Left renal pelvis (tissue), 4 donors: ENCODE results near the gene CFAP57. TPM values are rescaled to one million over a fixed set of nuclear protein-coding genes. Genes with fewer than 3 reads are reported as not detected.

Source experiments
- DNase-seq, 4 donors: peaks; one replicate each; pipeline ENCODE4 v3.0.0-alpha.2; 2013; ENCODE audit warnings: low read depth in 4 of 4, low spot score in 3 of 4
- polyA plus RNA-seq, 4 donors: library from polyadenylated mRNA; unstranded; fragments of 120-200 nt; gene quantifications; one replicate each; pipeline ENCODE4 v1.2.1, GENCODE V29; 2013; ENCODE audit not compliant: insufficient read length in 4 of 4

The CFAP57 gene
- polyA plus RNA-seq, 4 donors, result 0.29 to 4.1 (median 3.9) TPM

- DNase-seq, result no peak
These were observed 121.0 kb downstream of the CFAP57 start for GRCh38 chr1:43293176-43293575.

GRCh38 chr1:43293896-43294760 lies 122.0 kb downstream of the CFAP57 start:
- no peak for DNase-seq

- no peak for DNase-seq
These were observed 122.6 kb downstream of the CFAP57 start for GRCh38 chr1:43294761-43295160.

- DNase-seq, result no peak
These were observed 124.1 kb downstream of the CFAP57 start for GRCh38 chr1:43296207-43296606.

GRCh38 chr1:43298055-43298454 lies 125.9 kb downstream of the CFAP57 start:
- no peak for DNase-seq

- no peak for DNase-seq
These were observed 127.0 kb downstream of the CFAP57 start for GRCh38 chr1:43299101-43299500.

- no peak for DNase-seq
These were observed 128.4 kb downstream of the CFAP57 start, which contains the start of gene TIE1 for GRCh38 chr1:43300378-43301094. TSS of gene TIE1 (plus strand) at chr1:43300982. CDS start at chr1:43301072, 90 bp downstream.

GRCh38 chr1:43302201-43302600 lies 130.1 kb downstream of the CFAP57 start:
- DNase-seq, result no peak

GRCh38 chr1:43302721-43303470 lies 130.8 kb downstream of the CFAP57 start:
- no peak for DNase-seq

GRCh38 chr1:43303471-43304313 lies 131.6 kb downstream of the CFAP57 start:
- no peak for DNase-seq

Other genes with a start within 250 kb of the CFAP57 start
- gene SLC2A1, start 213.5 kb upstream of the CFAP57 start, polyA plus RNA-seq, result 10 to 100 TPM; 33.6 to 67.5 (median 44.3) TPM
- 10 to 100 TPM; 37.9 to 77.3 (median 74.4) TPM for gene EBNA1BP2, start within 50 bp of the CFAP57 start, polyA plus RNA-seq
- gene TMEM125, start 97.7 kb downstream of the CFAP57 start, polyA plus RNA-seq, result 10 to 100 TPM in 3 of 4 donors, under 1 TPM in 1; 0.66 to 19.1 (median 13.1) TPM
- gene C1orf210, start 113.3 kb downstream of the CFAP57 start, polyA plus RNA-seq, result 10 to 100 TPM in 3 of 4 donors, under 1 TPM in 1; 0.72 to 27.8 (median 21.6) TPM
- 10 to 100 TPM; 31.5 to 57.9 (median 48.6) TPM for gene TIE1, start 128.7 kb downstream of the CFAP57 start, polyA plus RNA-seq
- gene MPL, start 165.5 kb downstream of the CFAP57 start, polyA plus RNA-seq, result under 1 TPM; 0.55 to 0.72 (median 0.62) TPM
- 10 to 100 TPM; 33.2 to 42.0 (median 35.0) TPM for gene CDC20, start 186.7 kb downstream of the CFAP57 start, polyA plus RNA-seq
- 10 to 100 TPM; 45.2 to 87.2 (median 80.5) TPM for gene ELOVL1, start 195.7 kb downstream of the CFAP57 start, polyA plus RNA-seq
- gene MED8, start 217.5 kb downstream of the CFAP57 start, polyA plus RNA-seq, result 10 to 100 TPM; 38.4 to 40.9 (median 40.1) TPM
- gene SZT2, start 217.6 kb downstream of the CFAP57 start, polyA plus RNA-seq, result 10 to 100 TPM; 17.3 to 30.1 (median 21.7) TPM